ENCODE data around the gene FOXJ3.

DNA sequence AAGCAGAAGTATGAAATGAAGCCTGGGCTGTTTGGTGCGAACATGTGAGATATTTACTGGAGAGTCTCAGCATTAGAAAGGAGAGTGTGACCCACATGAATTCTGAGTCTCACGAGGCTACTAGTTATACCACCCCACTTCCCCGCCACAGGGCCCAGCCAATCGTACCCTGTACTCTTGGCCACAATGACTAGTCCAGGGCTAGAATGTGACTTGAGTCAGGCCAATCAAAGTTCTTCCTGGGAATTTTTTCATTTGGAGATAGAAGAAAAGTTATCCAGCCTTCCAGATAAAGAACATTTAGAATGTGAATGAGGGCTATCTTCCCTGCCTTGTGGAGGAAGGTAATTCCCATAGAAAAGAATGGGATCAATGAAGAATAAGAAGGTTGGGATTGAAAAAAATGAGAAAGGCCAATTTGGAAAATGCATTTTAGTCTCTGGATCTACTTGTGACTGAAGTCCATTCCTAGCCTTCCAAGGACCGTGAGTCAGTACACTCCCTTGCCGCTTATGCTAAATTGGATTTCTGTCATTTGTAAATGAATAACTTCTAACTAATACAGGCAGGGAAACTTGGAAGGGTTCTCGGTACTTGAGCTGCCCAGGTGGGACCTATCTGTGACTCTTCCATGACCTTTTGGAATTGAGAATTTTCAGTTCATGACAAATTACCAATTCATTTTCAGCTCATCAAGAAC lies 33.2 kb upstream of the FOXJ3 start:
- no peak for TF ChIP-seq CTCF (IDR thresholded peaks at IDR 0.05; ENCODE audit: low read depth, low read length, poor library complexity, severe bottlenecking)
- no peak for TF ChIP-seq EZH2phosphoT487 (IDR thresholded peaks at IDR 0.05; ENCODE audit: borderline replicate concordance, low read length)

Measured in DOHH2 (cell line).